Measurements from ENCODE around the gene TICAM1.
"Not testable (repeated sequence)": the region's sequence is repeated elsewhere in the genome, so short reads cannot be mapped to it uniquely, and the experiment has no call there.

DNA sequence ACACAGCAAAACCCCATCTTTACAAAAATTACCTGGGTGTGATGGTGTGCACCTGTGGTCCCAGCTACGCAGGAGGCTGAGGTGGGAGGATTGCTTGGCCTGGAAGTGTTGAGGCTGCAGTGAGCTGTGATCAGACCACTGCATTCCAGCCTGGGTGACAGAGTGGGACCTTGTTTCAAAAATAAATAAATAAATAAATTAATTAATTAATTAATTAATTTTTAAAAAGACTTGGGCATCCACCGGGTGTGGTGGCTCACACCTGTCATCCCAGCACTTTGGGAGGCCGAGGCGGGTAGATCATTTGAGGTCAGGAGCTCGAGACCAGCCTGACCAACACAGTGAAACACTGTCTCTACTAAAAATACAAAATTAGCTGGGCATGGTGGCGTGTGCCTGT lies 26.4 kb downstream of the TICAM1 start:
- TF ChIP-seq, protein P1, sequence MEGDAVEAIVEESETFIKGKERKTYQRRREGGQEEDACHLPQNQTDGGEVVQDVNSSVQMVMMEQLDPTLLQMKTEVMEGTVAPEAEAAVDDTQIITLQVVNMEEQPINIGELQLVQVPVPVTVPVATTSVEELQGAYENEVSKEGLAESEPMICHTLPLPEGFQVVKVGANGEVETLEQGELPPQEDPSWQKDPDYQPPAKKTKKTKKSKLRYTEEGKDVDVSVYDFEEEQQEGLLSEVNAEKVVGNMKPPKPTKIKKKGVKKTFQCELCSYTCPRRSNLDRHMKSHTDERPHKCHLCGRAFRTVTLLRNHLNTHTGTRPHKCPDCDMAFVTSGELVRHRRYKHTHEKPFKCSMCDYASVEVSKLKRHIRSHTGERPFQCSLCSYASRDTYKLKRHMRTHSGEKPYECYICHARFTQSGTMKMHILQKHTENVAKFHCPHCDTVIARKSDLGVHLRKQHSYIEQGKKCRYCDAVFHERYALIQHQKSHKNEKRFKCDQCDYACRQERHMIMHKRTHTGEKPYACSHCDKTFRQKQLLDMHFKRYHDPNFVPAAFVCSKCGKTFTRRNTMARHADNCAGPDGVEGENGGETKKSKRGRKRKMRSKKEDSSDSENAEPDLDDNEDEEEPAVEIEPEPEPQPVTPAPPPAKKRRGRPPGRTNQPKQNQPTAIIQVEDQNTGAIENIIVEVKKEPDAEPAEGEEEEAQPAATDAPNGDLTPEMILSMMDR (IDR thresholded peaks at IDR 0.05) = not testable (repeated sequence)
- TF ChIP-seq POLR2A (IDR thresholded peaks at IDR 0.05) = not testable (repeated sequence)

Data from heart left ventricle (tissue), 13 donors.